HCT116 (cell line): ENCODE data around the gene ADGRA1. TPM values are rescaled to one million over a fixed set of nuclear protein-coding genes. Genes with fewer than 3 reads are reported as not detected.

Experiments used
- ATAC-seq: fragments of 200-7000 bp; cut with Tn5 transposase; 2 replicates; pipeline ENCODE4 v1.9.1; 2020; ENCODE audit warnings: mild to moderate bottlenecking, moderate library complexity
- BruUV-seq: library from RNA; stranded (reverse); fragments of 400-500 nt; replicated peaks from 2 replicates; lab custom pipeline; 2021; lab: Mats Ljungman, UMichigan
- CTCF ChIA-PET: fragments of 300-600 bp; sonication (Branson Sonifier 250); formaldehyde crosslinking; loops from one replicate; lab custom pipeline; 2021; ENCODE audit warnings: antibody characterized with exemption; lab: Charles Lee
- POLR2A ChIA-PET: fragments of 300-600, 350-600 bp; sonication (Branson Sonifier 250); formaldehyde crosslinking; loops from one replicate; lab custom pipeline; 2021; ENCODE audit warnings: antibody characterized with exemption; lab: Charles Lee
- RAD21 ChIA-PET, 2 experiments: fragments of 300-600 bp; sonication (Branson Sonifier 250); formaldehyde crosslinking; loops; one replicate each; lab custom pipeline; 2023; ENCODE audit warnings: low total read pairs in 2 of 2; ENCODE audit not compliant: uncharacterized antibody in 2 of 2, unreplicated experiment in 2 of 2, low non-redundant PET in 1 of 2; lab: Charles Lee
- DNase-seq: peaks from one replicate; pipeline ENCODE4 v3.0.0-alpha.2; 2010; ENCODE audit warnings: low read depth, low spot score
- H2AFZ ChIP-seq: fragments of 200-600 bp; shearing (Covaris generic), sonication (generic); 2 replicates; pipeline ENCODE4 v1.6.1; 2017; ENCODE audit warnings: low read depth, mixed run types, mixed read lengths, antibody characterized with exemption, low read length; ENCODE audit not compliant: poor library complexity, severe bottlenecking
- H3K27ac ChIP-seq: 2 replicates; pipeline ENCODE4 v1.5.1; 2012; ENCODE audit warnings: low read depth, low read length
- H3K27me3 ChIP-seq: fragments of 200-600 bp; sonication (generic); 2 replicates; pipeline ENCODE4 v1.6.1; 2016; ENCODE audit warnings: mixed run types, low read length, mixed read lengths; ENCODE audit not compliant: insufficient read depth
- H3K36me3 ChIP-seq, 2 experiments: fragments of 200-500 bp in 1 of 2; fragments of 200-600 bp in 1 of 2; sonication (Bioruptor generic) in 1 of 2; sonication (generic) in 1 of 2; 2 replicates each; pipeline versions ENCODE4 v1.5.1 to v1.6.1; 2014 to 2016; ENCODE audit warnings: low read length in 2 of 2, inconsistent platforms in 1 of 2, mixed read lengths in 1 of 2, mixed run types in 1 of 2; ENCODE audit not compliant: insufficient read depth in 2 of 2, control insufficient read depth in 1 of 2
- H3K4me1 ChIP-seq, 2 experiments: fragments of 200-600 bp in 1 of 2; sonication (generic) in 1 of 2; 2 replicates each; pipeline versions ENCODE4 v1.5.1 to v1.6.1; 2012 to 2017; ENCODE audit warnings: low read length in 2 of 2, inconsistent platforms in 1 of 2, mild to moderate bottlenecking in 1 of 2, mixed read lengths in 1 of 2, mixed run types in 1 of 2, moderate library complexity in 1 of 2; ENCODE audit not compliant: insufficient read depth in 2 of 2, control insufficient read depth in 1 of 2
- H3K4me2 ChIP-seq: fragments of 200-600 bp; sonication (generic); 2 replicates; pipeline ENCODE4 v1.6.1; 2017; ENCODE audit warnings: mixed run types, low read length, mixed read lengths
- H3K4me3 ChIP-seq, 2 experiments: fragments of 200-600 bp in 1 of 2; sonication (generic) in 1 of 2; replicated peaks in 1 of 2; 2 replicates each; pipeline ENCODE4 v1.5.1; 2011 to 2016; ENCODE audit warnings: low read length in 2 of 2, control low read depth in 1 of 2, low read depth in 1 of 2, mild to moderate bottlenecking in 1 of 2, mixed read lengths in 1 of 2, mixed run types in 1 of 2
- H3K79me2 ChIP-seq: fragments of 200-600 bp; sonication (generic); 2 replicates; pipeline ENCODE4 v1.6.1; 2017; ENCODE audit warnings: mild to moderate bottlenecking, mixed run types, low read length, moderate library complexity, mixed read lengths; ENCODE audit not compliant: insufficient read depth
- H3K9ac ChIP-seq: fragments of 200-600 bp; sonication (generic); 2 replicates; pipeline ENCODE4 v1.6.1; 2016; ENCODE audit warnings: low read length, mixed read lengths
- H3K9me2 ChIP-seq: fragments of 200-600 bp; sonication (generic), shearing (Covaris generic); 2 replicates; pipeline ENCODE4 v1.6.1; 2017; ENCODE audit warnings: mixed run types, mild to moderate bottlenecking, moderate library complexity; ENCODE audit not compliant: insufficient read depth
- H3K9me3 ChIP-seq, 2 experiments: fragments of 200-500 bp in 1 of 2; fragments of 200-600 bp in 1 of 2; sonication (Bioruptor generic) in 1 of 2; sonication (generic) in 1 of 2; 2 replicates each; pipeline ENCODE4 v1.6.1; 2014 to 2017; ENCODE audit warnings: low read length in 2 of 2, mixed read lengths in 2 of 2, inconsistent platforms in 1 of 2, low read depth in 1 of 2, mild to moderate bottlenecking in 1 of 2, mixed run types in 1 of 2, moderate library complexity in 1 of 2; ENCODE audit not compliant: control insufficient read depth in 1 of 2, insufficient read depth in 1 of 2
- H4K20me1 ChIP-seq: fragments of 200-600 bp; sonication (generic), shearing (Covaris generic); 2 replicates; pipeline ENCODE4 v1.6.1; 2017; ENCODE audit warnings: mixed run types, mild to moderate bottlenecking, moderate library complexity; ENCODE audit not compliant: insufficient read depth
- ATF3 ChIP-seq: IDR thresholded peaks from 2 replicates; pipeline ENCODE4 v1.6.1; 2012
- CTCF ChIP-seq, 3 experiments: fragments of 200-600 bp in 1 of 3; sonication (generic) in 1 of 3; IDR thresholded peaks in 2 of 3; conservative IDR thresholded peaks in 1 of 3; 2 replicates each; pipeline ENCODE4 v1.5.1; 2012 to 2017; ENCODE audit warnings: low read depth in 2 of 3, low read length in 2 of 3, antibody characterized with exemption in 1 of 3, borderline replicate concordance in 1 of 3, control low read depth in 1 of 3, mild to moderate bottlenecking in 1 of 3, mixed read lengths in 1 of 3, mixed run types in 1 of 3, moderate library complexity in 1 of 3; ENCODE audit not compliant: insufficient read depth in 1 of 3
- ELF1 ChIP-seq: IDR thresholded peaks from 2 replicates; pipeline ENCODE4 v1.6.1; 2012; ENCODE audit warnings: low read depth, borderline replicate concordance
- EZH2 ChIP-seq: fragments of 200-600 bp; sonication (generic); IDR thresholded peaks from 2 replicates; pipeline ENCODE4 v1.6.1; 2017; ENCODE audit warnings: antibody characterized with exemption, mixed run types
- EZH2phosphoT487 ChIP-seq: fragments of 200-600 bp; IDR thresholded peaks from 2 replicates; pipeline ENCODE4 v1.6.1; 2018; ENCODE audit warnings: antibody characterized with exemption, borderline replicate concordance
- FOSL1 ChIP-seq: IDR thresholded peaks from 2 replicates; pipeline ENCODE4 v1.6.1; 2012; ENCODE audit warnings: low read depth
- SIN3A ChIP-seq: IDR thresholded peaks from 2 replicates; pipeline ENCODE4 v1.6.1; 2012; ENCODE audit warnings: low read depth
- SP1 ChIP-seq: IDR thresholded peaks from 2 replicates; pipeline ENCODE4 v1.6.1; 2012; ENCODE audit warnings: low read depth
- SRF ChIP-seq: IDR thresholded peaks from 2 replicates; pipeline ENCODE4 v1.6.1; 2012; ENCODE audit warnings: low read depth
- ZNF274 ChIP-seq: fragments of 200-500 bp; sonication (Bioruptor generic); IDR thresholded peaks from 2 replicates; pipeline ENCODE4 v1.6.1; 2014; ENCODE audit warnings: mild to moderate bottlenecking, low read depth, low read length, inconsistent platforms
- intact Hi-C: fragments of 100-400 bp; cut with micrococcal nuclease; formaldehyde crosslinking; loops from 2 replicates; pipeline ENCODE4 v1.10.0; 2022
- total RNA-seq: library from RNA; stranded (reverse); gene quantifications from one replicate; pipeline ENCODE4 v1.2.1, GENCODE V29; 2021; ENCODE audit not compliant: unreplicated experiment
- TF ChIP-seq, protein P1 (sequence below): IDR thresholded peaks from 2 replicates; pipeline ENCODE4 v1.6.1; 2012; ENCODE audit warnings: low read depth

ADGRA1 gene
- total RNA-seq, 1 experiment from 2014 or later: not detected

DNA sequence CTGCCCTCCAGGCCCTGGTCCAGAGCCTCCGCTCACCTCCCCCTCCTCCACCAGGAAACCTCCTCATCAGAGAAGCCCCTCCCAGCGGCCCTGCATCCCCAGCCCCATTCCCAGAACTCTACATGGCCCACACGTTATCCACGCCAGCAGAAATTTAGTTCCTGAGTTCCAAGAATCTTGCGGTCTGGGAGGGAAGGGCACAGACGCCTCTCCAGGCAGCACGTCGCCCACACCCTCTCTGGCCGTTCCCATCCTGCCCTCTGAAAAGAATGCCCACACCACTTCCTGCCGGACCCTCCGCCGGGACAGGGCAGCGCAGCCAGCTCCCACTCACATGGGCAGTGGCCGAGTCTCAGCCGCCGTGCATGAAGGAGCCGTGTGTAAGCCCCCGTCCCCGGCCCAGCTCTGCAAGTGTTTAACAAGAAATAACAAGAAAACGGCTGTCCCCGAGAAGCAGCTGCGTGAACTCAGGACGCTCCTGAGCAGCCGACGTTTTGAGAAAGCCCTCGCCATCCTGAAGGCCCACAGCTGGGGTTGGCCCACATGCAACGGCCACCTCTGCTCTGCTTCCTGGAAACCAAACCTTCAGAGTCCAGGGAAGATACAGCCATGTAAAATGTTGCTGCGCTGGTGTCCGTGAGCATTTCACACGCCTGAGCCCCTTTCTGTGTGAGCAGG is 17.4 kb downstream of the ADGRA1 start:
- ChIA-PET RAD21 (no interaction called here), POLR2A (no interaction called here), CTCF (no interaction called here)
- intact Hi-C loops: no loop called here
- ATAC-seq (no peak), DNase-seq (no peak)
- Histone ChIP-seq H3K9me3 (no peaks in the 10 kb centered on the region; a peak in 1 of 4 replicates), H3K36me3 (no peaks in the 10 kb centered on the region), H3K4me2 (no peak overlapping the region), H4K20me1 (no peaks in the 10 kb centered on the region), H3K9ac (no peak overlapping the region), H3K79me2 (no peaks in the 10 kb centered on the region), H3K9me2 (no peaks in the 10 kb centered on the region), H3K4me3 (no peak overlapping the region), H2AFZ (no peak overlapping the region), H3K4me1 (peaks cover 2 to 7% of the 10 kb centered on the region in 2 experiments; a peak in 2 of 4 replicates), H3K27ac (no peak overlapping the region), H3K27me3 (no peaks in the 10 kb centered on the region)
- TF ChIP-seq EZH2: no peak
- TF ChIP-seq, protein P1, sequence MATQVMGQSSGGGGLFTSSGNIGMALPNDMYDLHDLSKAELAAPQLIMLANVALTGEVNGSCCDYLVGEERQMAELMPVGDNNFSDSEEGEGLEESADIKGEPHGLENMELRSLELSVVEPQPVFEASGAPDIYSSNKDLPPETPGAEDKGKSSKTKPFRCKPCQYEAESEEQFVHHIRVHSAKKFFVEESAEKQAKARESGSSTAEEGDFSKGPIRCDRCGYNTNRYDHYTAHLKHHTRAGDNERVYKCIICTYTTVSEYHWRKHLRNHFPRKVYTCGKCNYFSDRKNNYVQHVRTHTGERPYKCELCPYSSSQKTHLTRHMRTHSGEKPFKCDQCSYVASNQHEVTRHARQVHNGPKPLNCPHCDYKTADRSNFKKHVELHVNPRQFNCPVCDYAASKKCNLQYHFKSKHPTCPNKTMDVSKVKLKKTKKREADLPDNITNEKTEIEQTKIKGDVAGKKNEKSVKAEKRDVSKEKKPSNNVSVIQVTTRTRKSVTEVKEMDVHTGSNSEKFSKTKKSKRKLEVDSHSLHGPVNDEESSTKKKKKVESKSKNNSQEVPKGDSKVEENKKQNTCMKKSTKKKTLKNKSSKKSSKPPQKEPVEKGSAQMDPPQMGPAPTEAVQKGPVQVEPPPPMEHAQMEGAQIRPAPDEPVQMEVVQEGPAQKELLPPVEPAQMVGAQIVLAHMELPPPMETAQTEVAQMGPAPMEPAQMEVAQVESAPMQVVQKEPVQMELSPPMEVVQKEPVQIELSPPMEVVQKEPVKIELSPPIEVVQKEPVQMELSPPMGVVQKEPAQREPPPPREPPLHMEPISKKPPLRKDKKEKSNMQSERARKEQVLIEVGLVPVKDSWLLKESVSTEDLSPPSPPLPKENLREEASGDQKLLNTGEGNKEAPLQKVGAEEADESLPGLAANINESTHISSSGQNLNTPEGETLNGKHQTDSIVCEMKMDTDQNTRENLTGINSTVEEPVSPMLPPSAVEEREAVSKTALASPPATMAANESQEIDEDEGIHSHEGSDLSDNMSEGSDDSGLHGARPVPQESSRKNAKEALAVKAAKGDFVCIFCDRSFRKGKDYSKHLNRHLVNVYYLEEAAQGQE: no peak
- no peak for TF ChIP-seq SIN3A
- no peak for TF ChIP-seq ELF1
- TF ChIP-seq CTCF (IDR thresholded peaks at IDR 0.05 in 2 of 3, conservative IDR thresholded peaks at IDR 0.05 in 1 of 3; ENCODE audit: borderline replicate concordance in 1 of 3, insufficient read depth in 1 of 3, low read depth in 2 of 3, low read length in 2 of 3): no peak
- no peak for TF ChIP-seq SP1
- TF ChIP-seq EZH2phosphoT487: no peak
- no peak for TF ChIP-seq ATF3
- TF ChIP-seq SRF: no peak
- no peak for TF ChIP-seq ZNF274
- no peak for TF ChIP-seq FOSL1
- no TSS peak for BruUV-seq
